Activated naive CD8-positive, alpha-beta T cell treated with anti-CD3 and anti-CD28 coated beads, Interleukin-2, amount 50 U/mL, for 16 hours (primary cell): ENCODE measurements around the gene MED13.
"Not testable (repeated sequence)": the region's sequence is repeated elsewhere in the genome, so short reads cannot be mapped to it uniquely, and the experiment has no call there.

Experiments used
- DNase-seq: peaks from one replicate; pipeline ENCODE4 v3.0.0-alpha.2; 2020; ENCODE audit warnings: low read depth, low spot score

The MED13 gene

DNA sequence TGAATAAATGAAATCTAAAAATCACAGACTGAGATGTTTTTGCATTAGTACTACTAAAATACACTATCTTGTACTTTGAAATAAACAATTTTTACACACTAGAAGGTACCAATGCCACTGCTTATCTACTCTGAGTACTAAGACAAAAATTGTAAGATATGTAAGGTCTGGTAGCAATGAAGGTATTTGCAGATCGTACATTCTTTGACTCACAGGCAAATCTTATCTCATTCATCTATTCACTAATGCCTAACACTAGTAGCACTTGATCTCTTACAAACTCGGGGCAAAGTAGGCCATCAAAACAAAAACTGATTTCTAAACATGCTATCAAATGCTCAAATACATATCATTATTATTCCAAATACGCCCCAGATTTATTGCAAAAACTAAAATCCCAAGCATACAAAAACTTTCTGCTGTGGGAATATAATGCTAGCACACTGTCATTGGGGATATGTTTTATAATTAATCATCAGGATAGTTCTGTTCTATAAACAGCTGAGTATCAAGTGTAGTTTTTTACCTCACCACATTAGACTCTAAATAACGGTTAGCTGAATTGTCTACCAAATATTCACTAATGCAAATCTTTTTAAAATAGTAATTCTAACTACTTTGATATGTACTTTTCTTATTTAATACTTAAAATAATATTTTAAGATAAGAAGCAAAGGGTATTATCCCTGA is 68.0 kb downstream of the MED13 start:
- DNase-seq: no peak

DNA sequence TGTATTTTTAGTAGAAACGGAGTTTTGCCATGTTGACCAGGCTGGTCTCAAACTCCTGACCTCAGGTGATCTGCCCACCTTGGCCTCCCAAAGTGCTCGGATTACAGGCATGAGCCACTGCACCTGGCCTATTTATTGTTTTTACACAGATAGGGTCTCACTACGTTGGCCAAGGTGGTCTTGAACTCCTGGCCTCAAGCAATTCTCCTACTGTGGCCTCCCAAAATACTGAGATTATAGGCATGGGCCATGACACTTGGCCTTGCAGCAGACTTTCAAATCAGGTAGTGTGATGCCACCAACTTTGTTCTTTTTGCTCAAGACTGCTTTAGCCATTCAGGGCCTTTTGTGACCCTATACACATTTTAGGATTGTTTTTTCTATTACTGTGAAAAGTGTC is 75.6 kb downstream of the MED13 start:
- no peak for DNase-seq

- no peak for DNase-seq
These were observed 78.2 kb downstream of the MED13 start for GRCh38 chr17:61986898-61987297.

GRCh38 chr17:61984821-61985220 is 80.3 kb downstream of the MED13 start:
- DNase-seq: no peak

DNA sequence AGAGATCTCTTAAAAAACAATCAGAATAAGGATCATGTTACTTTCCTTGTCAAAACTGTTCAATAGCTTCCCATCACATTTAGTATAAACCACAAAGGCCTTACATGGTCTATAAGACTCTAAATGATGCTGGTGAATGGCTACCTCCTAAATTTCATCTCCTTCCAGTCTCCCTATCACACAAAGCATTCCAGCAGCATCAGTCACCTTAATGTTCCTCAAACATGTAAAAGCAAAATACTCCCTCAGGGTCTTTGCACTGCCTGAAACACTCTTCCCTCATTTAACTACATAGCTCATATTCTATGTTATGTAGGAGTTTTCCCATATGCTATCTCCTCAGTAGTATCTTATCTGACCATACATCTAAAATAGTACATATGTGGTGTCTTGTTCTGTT is 83.8 kb downstream of the MED13 start:
- no peak for DNase-seq

DNA sequence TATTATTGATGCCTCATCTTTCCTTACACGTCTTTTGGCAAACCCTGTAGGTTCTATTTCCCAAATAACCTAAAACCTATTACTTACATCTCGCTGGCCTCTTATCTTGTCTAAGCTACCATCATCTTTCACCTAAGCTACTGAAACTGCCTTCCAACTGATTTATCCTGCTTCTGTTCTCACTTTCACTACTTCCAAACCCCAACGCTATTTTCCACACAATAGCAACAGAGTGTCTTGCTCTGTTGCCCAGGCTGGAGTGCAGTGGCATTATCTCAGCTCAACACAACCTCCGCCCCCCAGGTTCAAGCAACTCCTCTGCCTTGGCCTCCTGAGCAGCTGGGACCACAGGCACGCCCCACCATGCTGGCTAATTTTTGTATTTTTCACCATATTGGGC is 84.5 kb downstream of the MED13 start:
- DNase-seq: no peak

DNA sequence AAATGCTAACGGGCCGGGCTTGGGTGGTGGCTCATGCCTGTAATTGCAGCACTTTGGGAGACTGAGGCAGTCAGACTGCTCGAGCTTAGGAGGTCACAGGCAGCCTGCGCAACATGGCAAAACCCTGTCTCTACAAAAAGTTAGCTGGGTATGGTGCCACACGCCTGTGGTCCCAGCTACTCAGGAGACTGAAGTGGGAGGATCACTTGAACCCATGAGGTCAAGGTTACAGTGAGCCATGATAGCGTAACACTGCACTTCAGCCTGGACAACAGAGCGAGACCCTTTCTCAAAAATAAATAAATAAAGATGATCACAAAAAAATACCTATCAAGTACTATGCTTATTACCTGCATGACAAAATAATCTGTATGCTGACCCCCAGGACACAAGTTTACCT is 91.0 kb downstream of the MED13 start:
- no peak for DNase-seq

DNA sequence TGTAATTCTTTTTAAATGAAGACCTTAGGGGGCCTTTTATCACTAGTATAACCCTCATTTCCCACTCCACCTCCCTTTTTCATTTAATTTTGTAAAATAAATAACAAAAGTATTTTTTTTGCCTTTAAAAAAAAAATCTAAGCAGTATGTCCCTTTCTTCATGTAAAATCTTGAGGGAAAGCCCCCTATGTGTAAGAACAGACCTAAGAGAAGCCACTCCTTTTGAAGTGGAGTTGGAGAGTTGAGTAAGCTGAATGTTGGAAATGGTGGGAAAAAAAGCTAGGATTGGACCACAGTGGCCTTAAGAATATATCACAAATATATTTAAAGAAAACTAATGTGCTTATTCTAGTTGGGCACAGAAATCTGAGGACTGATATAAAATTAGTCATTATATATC is 92.8 kb downstream of the MED13 start:
- no peak for DNase-seq

GRCh38 chr17:61970030-61970429 is 95.0 kb downstream of the MED13 start:
- DNase-seq: no peak

GRCh38 chr17:61968757-61969156 is 96.3 kb downstream of the MED13 start:
- no peak for DNase-seq

- no peak for DNase-seq
These were observed 97.3 kb downstream of the MED13 start for GRCh38 chr17:61967729-61968128.

DNA sequence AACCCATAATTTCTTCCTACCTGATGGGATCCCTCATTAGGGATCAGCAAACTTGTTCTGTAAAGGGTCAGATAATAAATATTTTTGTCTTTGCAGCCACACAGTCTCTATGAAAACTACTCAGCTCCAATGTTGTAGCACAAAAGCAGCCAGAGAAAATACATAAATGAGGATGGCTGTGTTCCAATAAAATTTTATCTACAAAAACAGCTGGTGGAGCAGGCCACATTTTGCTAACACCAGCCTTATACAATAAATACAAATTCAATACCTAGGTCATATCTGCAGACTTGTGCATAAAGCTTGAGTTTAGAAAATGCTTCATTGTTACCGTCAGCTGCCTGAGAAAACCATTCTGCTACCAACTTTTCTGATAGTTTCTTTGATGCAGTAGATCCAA is 98.9 kb downstream of the MED13 start:
- no peak for DNase-seq

DNA sequence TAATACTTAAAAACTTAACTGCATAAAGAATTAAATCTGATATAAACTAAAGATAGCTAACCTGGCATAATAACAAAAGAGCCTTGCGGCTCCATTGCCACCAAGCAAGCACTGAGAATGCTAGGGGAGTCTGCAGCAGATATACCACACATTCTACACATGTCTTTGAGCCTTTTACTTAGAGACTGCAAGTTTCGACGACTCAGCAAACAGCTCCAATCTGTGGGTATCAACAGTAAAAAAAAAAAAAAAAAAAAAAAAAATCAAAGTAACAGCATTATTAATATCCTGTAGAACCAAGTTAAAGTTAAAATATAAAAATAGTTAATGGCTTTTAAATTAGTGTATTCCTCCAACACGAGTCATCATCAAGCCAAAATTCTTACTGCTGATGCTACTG is 109.5 kb downstream of the MED13 start:
- DNase-seq: no peak

DNA sequence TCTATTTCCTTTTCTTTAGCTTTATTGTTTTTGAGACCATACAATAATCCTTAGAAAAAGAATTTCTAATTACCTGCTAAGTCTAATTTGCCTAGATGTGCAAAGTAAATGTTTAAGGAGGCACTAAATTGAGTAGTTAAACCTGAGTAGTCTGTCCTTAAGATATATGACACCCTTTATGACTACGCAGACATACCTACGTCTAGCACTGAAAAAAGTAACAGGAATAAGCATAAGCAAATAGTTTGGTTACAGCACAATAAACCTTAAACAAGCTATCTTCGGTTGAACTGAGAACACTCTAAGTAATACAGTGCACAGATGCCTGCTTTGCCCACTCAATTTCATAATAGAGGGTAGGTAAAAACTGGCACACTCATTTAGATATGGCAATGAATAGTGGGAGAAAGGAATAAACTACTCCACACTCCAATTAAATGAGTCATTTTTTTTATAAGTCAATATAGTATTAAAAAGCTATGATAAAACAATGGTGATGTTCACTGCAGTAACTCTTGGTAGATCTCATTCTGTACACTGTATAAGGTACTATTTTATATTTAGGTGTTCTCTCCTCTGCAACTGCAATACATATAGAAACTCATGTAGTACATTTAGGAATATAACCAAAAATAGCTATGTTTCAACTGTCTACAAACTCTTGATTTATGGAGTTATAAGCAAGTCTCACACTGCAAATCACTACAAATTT is 117.6 kb downstream of the MED13 start:
- no peak for DNase-seq

DNA sequence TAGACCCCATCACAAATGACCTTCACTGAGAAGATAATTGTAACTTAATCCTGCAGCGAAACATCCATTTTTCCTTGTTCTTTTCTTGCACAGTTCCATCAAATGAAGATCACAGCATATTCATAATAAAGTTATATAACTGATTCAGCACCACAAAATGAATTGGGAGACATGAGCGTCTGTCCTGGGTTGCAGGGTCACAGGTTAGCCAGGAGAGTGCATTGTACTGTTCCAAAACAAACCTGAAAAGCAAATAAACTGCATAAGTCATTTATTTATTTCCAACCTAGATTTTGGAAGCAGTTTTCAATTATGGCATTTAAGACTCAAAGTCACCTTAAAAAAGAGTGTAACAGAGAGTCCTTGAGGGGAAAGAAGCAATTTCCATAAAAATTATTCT is 118.7 kb downstream of the MED13 start:
- no peak for DNase-seq

GRCh38 chr17:61943117-61943516 is 122.0 kb downstream of the MED13 start:
- DNase-seq: no peak

- DNase-seq: no peak
These were observed 123.0 kb downstream of the MED13 start for GRCh38 chr17:61942085-61942484.

DNA sequence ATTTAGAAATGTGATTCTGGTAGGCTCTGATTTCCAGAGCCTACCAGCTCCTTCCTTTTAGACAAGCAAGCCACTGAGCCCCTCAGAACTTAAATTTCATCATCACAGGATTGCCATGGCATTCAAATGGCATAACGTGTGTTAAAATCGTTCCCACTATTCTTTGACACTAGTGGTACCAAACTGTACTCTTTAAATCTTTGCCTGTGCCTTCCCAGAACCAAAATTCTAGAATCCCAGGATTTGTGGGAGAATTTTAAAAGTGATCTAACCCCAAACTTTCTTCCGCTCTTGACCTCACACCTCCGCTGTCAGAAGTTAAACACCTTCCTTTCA is 137.0 kb downstream of the MED13 start:
- DNase-seq: no peak

DNA sequence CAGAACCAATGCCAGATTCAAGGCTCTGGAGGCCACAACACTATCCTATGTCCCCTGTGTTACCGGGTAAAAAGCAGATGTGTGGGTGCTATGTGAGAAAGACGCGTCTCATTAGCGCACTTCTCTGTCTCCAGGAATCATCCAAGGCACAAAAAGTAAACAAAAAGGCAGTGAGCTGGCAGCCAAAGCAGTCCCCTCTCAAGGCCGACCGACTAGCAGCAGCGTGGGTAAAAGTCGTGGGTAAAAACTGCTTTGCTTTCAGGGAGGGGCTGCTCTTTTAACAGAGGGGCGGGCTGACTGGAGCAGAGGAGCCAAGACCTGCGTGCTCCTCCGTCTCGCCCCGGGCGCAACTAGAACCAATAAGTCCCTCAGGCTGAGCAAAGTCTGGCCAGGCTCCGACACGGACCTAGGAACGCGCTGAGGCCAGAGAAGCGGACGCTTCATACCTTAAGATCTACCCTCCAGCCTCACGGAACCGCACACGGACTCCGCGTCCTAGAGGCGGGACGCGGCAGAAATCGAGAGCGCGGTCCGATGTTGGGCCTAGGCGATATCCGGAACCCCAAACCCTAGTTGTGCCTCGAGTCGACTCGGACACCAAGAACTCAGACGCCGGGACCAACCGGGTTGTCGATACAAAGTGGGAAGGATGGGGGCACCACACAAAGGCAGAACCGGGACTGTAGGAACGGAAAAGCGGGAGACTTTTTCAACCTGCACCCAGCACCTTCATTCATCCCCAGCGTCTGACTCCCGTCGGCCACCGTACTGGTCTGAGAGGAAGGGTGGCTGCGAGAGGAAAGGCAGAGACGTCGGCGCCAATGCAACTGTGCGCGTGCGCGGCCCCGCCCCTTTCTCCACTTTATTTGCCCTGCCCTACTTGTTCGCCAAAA is 137.6 kb downstream of the MED13 start, which contains the start of gene INTS2:
TSS of gene INTS2 (minus strand) at position 775 of the 893 bp plus-strand sequence. CDS start 1,338 bp downstream, outside the sequence.
- DNase-seq: peak; percentile 87

DNA sequence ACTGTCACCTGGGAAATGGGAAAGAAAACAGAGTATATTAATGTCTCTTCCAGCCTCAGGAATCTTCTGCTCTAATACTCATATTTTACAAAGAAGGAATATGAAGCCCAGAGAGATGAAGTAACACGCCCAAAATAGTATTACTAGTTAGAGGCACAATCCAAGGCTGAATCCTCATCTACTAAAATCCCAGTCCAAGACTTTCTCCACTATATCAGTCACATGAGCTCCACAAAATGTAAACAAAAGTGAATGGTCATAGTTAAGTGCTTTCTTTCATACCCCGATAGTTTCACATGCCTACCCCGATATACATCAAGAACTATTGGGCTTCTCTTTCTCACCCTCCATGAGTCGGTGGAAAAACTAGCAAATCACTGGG is 138.3 kb downstream of the MED13 start:
- no peak for DNase-seq

GRCh38 chr17:61915162-61915561 is 149.9 kb downstream of the MED13 start:
- DNase-seq: not testable (repeated sequence)

GRCh38 chr17:61908292-61909037 is 156.6 kb downstream of the MED13 start:
- no peak for DNase-seq
